ENCODE measurements around the gene C15orf61. TPM values are rescaled to one million over a fixed set of nuclear protein-coding genes. Genes with fewer than 3 reads are reported as not detected.

The C15orf61 gene
- polyA plus RNA-seq, 2 of the 4 experiments (the other 2 are of a cell fraction) = 3.6 to 5.9 TPM

DNA sequence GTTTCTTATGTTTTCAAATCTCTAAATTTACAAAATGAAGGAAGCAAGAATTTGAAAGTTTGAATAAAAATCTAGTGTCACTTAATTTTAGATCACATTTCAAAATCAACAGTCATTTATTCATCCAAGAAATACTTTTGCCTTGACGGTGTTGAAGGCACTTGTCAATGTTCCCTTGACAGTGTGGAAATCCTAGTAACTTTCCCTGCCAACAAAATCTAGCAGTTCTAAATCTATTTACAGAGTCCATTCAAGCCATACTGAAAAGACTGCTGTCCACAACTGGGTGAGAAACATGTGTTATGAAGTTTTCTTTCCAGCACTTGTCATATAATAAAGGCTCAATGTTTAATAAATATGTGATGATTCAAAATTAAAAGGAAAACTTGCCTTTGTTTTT is 12.9 kb downstream of the C15orf61 start:
- ChIA-PET POLR2A (interaction anchor here (1.1 kb wide), 1 partner anchor 9 kb away, joined by 4 read pairs; the partner anchor contains the start of gene MAP2K5), CTCF (no interaction called here)
- DNase-seq (ENCODE audit: low read depth in 1 of 2, low spot score in 1 of 2) (no peak), FAIRE-seq (no peak), ATAC-seq (no peak)
- Histone ChIP-seq H3K4me2 (no peak overlapping the region), H3K4me1 (no peaks in the 10 kb centered on the region), H3K27ac (no peak overlapping the region), H3K4me3 (no peak overlapping the region), H3K9me3 (no peaks in the 10 kb centered on the region)
- WGBS (ENCODE audit: missing lambda C conversion rate) = 73% methylated on average over 1 of the region's 1 CpG
- TF ChIP-seq MYC (IDR thresholded peaks at IDR 0.05; ENCODE audit: borderline replicate concordance, low read length) = no peak
- no peak for TF ChIP-seq CEBPB (IDR thresholded peaks at IDR 0.05)
- TF ChIP-seq ZNF302 (CRISPR knock-in tag; IDR thresholded peaks at IDR 0.05) = no peak
- no peak for TF ChIP-seq CHD4 (IDR thresholded peaks at IDR 0.05; ENCODE audit: borderline replicate concordance)
- no peak for TF ChIP-seq ESRRA (IDR thresholded peaks at IDR 0.05; ENCODE audit: borderline replicate concordance, low read length)
- TF ChIP-seq HEYL (CRISPR knock-in tag; IDR thresholded peaks at IDR 0.05) = no peak
- TF ChIP-seq RNF2 (IDR thresholded peaks at IDR 0.05; ENCODE audit: borderline replicate concordance, low read depth) = no peak
- TF ChIP-seq BHLHE40 (IDR thresholded peaks at IDR 0.05; ENCODE audit: low read depth, low read length) = no peak
- TF ChIP-seq, protein P1, sequence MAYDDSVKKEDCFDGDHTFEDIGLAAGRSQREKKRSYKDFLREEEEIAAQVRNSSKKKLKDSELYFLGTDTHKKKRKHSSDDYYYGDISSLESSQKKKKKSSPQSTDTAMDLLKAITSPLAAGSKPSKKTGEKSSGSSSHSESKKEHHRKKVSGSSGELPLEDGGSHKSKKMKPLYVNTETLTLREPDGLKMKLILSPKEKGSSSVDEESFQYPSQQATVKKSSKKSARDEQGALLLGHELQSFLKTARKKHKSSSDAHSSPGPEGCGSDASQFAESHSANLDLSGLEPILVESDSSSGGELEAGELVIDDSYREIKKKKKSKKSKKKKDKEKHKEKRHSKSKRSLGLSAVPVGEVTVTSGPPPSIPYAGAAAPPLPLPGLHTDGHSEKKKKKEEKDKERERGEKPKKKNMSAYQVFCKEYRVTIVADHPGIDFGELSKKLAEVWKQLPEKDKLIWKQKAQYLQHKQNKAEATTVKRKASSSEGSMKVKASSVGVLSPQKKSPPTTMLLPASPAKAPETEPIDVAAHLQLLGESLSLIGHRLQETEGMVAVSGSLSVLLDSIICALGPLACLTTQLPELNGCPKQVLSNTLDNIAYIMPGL (CRISPR knock-in tag; IDR thresholded peaks at IDR 0.05; ENCODE audit: borderline replicate concordance) = no peak
- TF ChIP-seq, protein P2, sequence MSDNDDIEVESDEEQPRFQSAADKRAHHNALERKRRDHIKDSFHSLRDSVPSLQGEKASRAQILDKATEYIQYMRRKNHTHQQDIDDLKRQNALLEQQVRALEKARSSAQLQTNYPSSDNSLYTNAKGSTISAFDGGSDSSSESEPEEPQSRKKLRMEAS (IDR thresholded peaks at IDR 0.05) = no peak
- TF ChIP-seq PHF8 (IDR thresholded peaks at IDR 0.05; ENCODE audit: borderline replicate concordance, low read depth) = no peak
- TF ChIP-seq RAD21 (conservative IDR thresholded peaks at IDR 0.05 in 1 of 2, IDR thresholded peaks at IDR 0.05 in 1 of 2) = no peak
- TF ChIP-seq FOSL2 (IDR thresholded peaks at IDR 0.05) = no peak
- no peak for TF ChIP-seq FOSL2 (CRISPR knock-in tag; IDR thresholded peaks at IDR 0.05)
- TF ChIP-seq, protein P3, sequence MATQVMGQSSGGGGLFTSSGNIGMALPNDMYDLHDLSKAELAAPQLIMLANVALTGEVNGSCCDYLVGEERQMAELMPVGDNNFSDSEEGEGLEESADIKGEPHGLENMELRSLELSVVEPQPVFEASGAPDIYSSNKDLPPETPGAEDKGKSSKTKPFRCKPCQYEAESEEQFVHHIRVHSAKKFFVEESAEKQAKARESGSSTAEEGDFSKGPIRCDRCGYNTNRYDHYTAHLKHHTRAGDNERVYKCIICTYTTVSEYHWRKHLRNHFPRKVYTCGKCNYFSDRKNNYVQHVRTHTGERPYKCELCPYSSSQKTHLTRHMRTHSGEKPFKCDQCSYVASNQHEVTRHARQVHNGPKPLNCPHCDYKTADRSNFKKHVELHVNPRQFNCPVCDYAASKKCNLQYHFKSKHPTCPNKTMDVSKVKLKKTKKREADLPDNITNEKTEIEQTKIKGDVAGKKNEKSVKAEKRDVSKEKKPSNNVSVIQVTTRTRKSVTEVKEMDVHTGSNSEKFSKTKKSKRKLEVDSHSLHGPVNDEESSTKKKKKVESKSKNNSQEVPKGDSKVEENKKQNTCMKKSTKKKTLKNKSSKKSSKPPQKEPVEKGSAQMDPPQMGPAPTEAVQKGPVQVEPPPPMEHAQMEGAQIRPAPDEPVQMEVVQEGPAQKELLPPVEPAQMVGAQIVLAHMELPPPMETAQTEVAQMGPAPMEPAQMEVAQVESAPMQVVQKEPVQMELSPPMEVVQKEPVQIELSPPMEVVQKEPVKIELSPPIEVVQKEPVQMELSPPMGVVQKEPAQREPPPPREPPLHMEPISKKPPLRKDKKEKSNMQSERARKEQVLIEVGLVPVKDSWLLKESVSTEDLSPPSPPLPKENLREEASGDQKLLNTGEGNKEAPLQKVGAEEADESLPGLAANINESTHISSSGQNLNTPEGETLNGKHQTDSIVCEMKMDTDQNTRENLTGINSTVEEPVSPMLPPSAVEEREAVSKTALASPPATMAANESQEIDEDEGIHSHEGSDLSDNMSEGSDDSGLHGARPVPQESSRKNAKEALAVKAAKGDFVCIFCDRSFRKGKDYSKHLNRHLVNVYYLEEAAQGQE (IDR thresholded peaks at IDR 0.05) = no peak
- TF ChIP-seq, protein P4, sequence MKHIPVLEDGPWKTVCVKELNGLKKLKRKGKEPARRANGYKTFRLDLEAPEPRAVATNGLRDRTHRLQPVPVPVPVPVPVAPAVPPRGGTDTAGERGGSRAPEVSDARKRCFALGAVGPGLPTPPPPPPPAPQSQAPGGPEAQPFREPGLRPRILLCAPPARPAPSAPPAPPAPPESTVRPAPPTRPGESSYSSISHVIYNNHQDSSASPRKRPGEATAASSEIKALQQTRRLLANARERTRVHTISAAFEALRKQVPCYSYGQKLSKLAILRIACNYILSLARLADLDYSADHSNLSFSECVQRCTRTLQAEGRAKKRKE (CRISPR knock-in tag; IDR thresholded peaks at IDR 0.05; ENCODE audit: low read depth) = no peak
- no peak for TF ChIP-seq NPAS2 (CRISPR knock-in tag; IDR thresholded peaks at IDR 0.05; ENCODE audit: borderline replicate concordance)

DNA sequence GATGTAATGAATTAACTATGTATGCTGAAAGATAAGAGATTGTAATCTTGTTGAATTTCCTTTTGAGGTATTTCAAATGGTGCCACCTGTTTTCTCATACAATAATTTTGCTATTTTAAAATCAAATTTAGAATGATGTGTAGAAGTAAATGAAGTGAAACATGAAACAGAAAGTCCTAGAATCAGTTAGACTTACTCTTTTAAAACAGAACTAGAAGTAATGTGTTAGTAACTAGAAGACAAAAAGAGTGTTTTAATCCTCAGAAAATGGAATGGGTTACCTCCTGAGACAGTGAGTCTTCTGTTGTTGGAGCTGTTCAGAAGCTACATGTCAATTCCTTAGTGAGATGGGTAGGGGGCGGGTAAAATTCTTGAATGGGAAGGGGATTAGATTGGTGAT is 13.4 kb downstream of the C15orf61 start:
- H3K27ac ChIP-seq = no peak overlapping the region
- no peak overlapping the region for H3K4me2 ChIP-seq
- TF ChIP-seq RCOR1 (IDR thresholded peaks at IDR 0.05; ENCODE audit: low read depth, low read length) (no peak), JUNB (IDR thresholded peaks at IDR 0.05) (no peak), MAFK (IDR thresholded peaks at IDR 0.05; ENCODE audit: partially characterized antibody) (no peak), NPAS2 (CRISPR knock-in tag; IDR thresholded peaks at IDR 0.05; ENCODE audit: borderline replicate concordance) (no peak), NFE2L2 (conservative IDR thresholded peaks at IDR 0.05; ENCODE audit: low read length) (no peak), CHD2 (IDR thresholded peaks at IDR 0.05; ENCODE audit: low read length, partially characterized antibody) (no peak), ZSCAN20 (CRISPR knock-in tag; IDR thresholded peaks at IDR 0.05) (no peak), CHD4 (IDR thresholded peaks at IDR 0.05; ENCODE audit: borderline replicate concordance) (no peak)
- TF ChIP-seq, protein P5, sequence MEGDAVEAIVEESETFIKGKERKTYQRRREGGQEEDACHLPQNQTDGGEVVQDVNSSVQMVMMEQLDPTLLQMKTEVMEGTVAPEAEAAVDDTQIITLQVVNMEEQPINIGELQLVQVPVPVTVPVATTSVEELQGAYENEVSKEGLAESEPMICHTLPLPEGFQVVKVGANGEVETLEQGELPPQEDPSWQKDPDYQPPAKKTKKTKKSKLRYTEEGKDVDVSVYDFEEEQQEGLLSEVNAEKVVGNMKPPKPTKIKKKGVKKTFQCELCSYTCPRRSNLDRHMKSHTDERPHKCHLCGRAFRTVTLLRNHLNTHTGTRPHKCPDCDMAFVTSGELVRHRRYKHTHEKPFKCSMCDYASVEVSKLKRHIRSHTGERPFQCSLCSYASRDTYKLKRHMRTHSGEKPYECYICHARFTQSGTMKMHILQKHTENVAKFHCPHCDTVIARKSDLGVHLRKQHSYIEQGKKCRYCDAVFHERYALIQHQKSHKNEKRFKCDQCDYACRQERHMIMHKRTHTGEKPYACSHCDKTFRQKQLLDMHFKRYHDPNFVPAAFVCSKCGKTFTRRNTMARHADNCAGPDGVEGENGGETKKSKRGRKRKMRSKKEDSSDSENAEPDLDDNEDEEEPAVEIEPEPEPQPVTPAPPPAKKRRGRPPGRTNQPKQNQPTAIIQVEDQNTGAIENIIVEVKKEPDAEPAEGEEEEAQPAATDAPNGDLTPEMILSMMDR (IDR thresholded peaks at IDR 0.05) = no peak
- TF ChIP-seq, protein P6, sequence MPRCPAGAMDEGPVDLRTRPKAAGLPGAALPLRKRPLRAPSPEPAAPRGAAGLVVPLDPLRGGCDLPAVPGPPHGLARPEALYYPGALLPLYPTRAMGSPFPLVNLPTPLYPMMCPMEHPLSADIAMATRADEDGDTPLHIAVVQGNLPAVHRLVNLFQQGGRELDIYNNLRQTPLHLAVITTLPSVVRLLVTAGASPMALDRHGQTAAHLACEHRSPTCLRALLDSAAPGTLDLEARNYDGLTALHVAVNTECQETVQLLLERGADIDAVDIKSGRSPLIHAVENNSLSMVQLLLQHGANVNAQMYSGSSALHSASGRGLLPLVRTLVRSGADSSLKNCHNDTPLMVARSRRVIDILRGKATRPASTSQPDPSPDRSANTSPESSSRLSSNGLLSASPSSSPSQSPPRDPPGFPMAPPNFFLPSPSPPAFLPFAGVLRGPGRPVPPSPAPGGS (IDR thresholded peaks at IDR 0.05) = no peak
- 78% methylated on average over 1 of the region's 1 CpG for WGBS (ENCODE audit: missing lambda C conversion rate)
- FAIRE-seq = peak; percentile 84
- no peak for DNase-seq (ENCODE audit: low read depth in 1 of 2, low spot score in 1 of 2)
- CTCF ChIA-PET = no interaction called here
- H3K4me1 ChIP-seq = no peaks in the 10 kb centered on the region
- ATAC-seq = no peak
- POLR2A ChIA-PET = no interaction called here
- no peak overlapping the region for H3K4me3 ChIP-seq
- H3K9me3 ChIP-seq = no peaks in the 10 kb centered on the region
